Transverse colon (tissue), 4 donors: Measurements from ENCODE around the gene GPC5. TPM values are rescaled to one million over a fixed set of nuclear protein-coding genes. Genes with fewer than 3 reads are reported as not detected.

ENCODE experiments used
- DNase-seq: peaks from one replicate; pipeline ENCODE4 v3.0.0-alpha.2; 2019
- H3K27ac ChIP-seq, 4 donors: fragments of 200-600 bp; sonication (generic); 2 replicates each; pipeline ENCODE4 v1.5.1; 2016 to 2018; ENCODE audit warnings: inconsistent platforms in 4 of 4
- H3K27me3 ChIP-seq: fragments of 200-600 bp; sonication (generic); 2 replicates; pipeline ENCODE4 v1.5.1; 2017; ENCODE audit warnings: inconsistent platforms
- H3K36me3 ChIP-seq, 4 donors: fragments of 200-600 bp; sonication (generic); 2 replicates each; pipeline ENCODE4 v1.5.1; 2017 to 2019; ENCODE audit warnings: inconsistent platforms in 4 of 4
- H3K4me1 ChIP-seq, 4 donors: fragments of 200-600 bp; sonication (generic); 2 replicates each; pipeline ENCODE4 v1.5.1; 2017 to 2020; ENCODE audit warnings: inconsistent platforms in 4 of 4
- H3K4me3 ChIP-seq, 4 donors: fragments of 200-600 bp; sonication (generic); 1 replicate in 1 of 4; 2 replicates in 3 of 4; pipeline versions ENCODE4 v1.5.1 to v1.6.1; 2017 to 2019; ENCODE audit warnings: inconsistent platforms in 4 of 4
- H3K9me3 ChIP-seq, 2 donors: fragments of 200-600 bp; sonication (generic); 2 replicates each; pipeline ENCODE4 v1.5.1; 2017 to 2019; ENCODE audit warnings: inconsistent platforms in 2 of 2
- EP300 ChIP-seq: sonication (generic); formaldehyde crosslinking; IDR thresholded peaks from one replicate; pipeline ENCODE4 v1.6.1; 2017; ENCODE audit warnings: antibody characterized with exemption, low read depth
- POLR2A ChIP-seq: fragments of 450-650 bp; IDR thresholded peaks from one replicate; pipeline ENCODE4 v1.6.1; 2016; ENCODE audit warnings: antibody characterized with exemption, mild to moderate bottlenecking, moderate library complexity
- POLR2AphosphoS5 ChIP-seq, 3 donors: sonication (generic); formaldehyde crosslinking; IDR thresholded peaks; one replicate each; pipeline ENCODE4 v1.6.1; 2016; ENCODE audit warnings: antibody characterized with exemption in 3 of 3
- WGBS, 2 donors: methylation state at CpG; one replicate each; pipeline ENCODE4 v1.1.5; 2018; ENCODE audit warnings: low coverage in 1 of 2; 5-methylcytosine and 5-hydroxymethylcytosine counted together
- in situ Hi-C, 4 donors: fragments of 200-750 bp; cut with MboI; loops; one replicate each; pipeline versions ENCODE4 v1.15.0 to v1.15.1; 2017; ENCODE audit warnings: low sequenced_read_pairs in 3 of 4, low pct_ligation_motif_present in 1 of 4, low pct_unique_long_range_greater_than_20kb in 1 of 4
- intact Hi-C: fragments of 100-400 bp; cut with DNase I; formaldehyde crosslinking; loops from one replicate; pipeline ENCODE4 v1.15.1; 2023; ENCODE audit warnings: low total_unique reads
- total RNA-seq, 4 donors: library from RNA; depleted of rRNA; stranded (reverse); fragments of >200 nt; gene quantifications; one replicate each; pipeline ENCODE4 v1.1.0, GENCODE V29; 2016
- TF ChIP-seq, protein P1 (sequence below), 5 experiments: fragments of 200-600 bp in 3 of 5; fragments of 450-650 bp in 2 of 5; sonication (generic) in 3 of 5; IDR thresholded peaks; 1 replicate in 2 of 5; 2 replicates in 3 of 5; pipeline ENCODE4 v1.5.1; 2016 to 2017; ENCODE audit warnings: antibody characterized with exemption in 5 of 5, inconsistent platforms in 3 of 5, mild to moderate bottlenecking in 2 of 5, moderate library complexity in 1 of 5

GPC5 gene
- total RNA-seq, 4 donors from 2014 or later = 0.48 to 1.4 TPM; not detected in 2

DNA sequence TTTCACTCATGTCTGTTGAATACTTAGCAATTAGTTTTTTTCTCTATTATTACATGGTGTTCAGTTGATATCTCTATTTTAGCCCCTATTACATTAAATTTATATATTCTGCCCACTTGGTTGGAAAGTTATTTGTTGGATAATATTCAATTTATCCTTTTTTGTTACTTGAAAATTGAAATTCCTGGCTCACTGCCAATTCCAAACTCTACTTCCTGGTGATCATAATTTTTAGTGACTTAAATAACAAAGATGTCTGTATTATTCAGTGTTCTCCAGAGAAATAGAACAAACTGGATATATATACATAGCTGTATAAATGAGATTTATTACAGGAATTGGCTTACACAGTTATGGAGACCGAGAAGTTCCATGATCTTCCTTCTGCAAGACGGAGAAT, 93.6 kb downstream of the GPC5 start:
- intact Hi-C loops (no loop called here), in situ Hi-C loops (no loop called here)
- TF ChIP-seq EP300 (no peak), POLR2AphosphoS5 (IDR thresholded peaks at IDR 0.05) (no peak), POLR2A (no peak)
- TF ChIP-seq, protein P1, sequence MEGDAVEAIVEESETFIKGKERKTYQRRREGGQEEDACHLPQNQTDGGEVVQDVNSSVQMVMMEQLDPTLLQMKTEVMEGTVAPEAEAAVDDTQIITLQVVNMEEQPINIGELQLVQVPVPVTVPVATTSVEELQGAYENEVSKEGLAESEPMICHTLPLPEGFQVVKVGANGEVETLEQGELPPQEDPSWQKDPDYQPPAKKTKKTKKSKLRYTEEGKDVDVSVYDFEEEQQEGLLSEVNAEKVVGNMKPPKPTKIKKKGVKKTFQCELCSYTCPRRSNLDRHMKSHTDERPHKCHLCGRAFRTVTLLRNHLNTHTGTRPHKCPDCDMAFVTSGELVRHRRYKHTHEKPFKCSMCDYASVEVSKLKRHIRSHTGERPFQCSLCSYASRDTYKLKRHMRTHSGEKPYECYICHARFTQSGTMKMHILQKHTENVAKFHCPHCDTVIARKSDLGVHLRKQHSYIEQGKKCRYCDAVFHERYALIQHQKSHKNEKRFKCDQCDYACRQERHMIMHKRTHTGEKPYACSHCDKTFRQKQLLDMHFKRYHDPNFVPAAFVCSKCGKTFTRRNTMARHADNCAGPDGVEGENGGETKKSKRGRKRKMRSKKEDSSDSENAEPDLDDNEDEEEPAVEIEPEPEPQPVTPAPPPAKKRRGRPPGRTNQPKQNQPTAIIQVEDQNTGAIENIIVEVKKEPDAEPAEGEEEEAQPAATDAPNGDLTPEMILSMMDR (IDR thresholded peaks at IDR 0.05) = no peak
- Histone ChIP-seq H3K9me3 (no peaks in the 10 kb centered on the region), H3K4me3 (no peak overlapping the region), H3K36me3 (no peaks in the 10 kb centered on the region), H3K27ac (no peak overlapping the region), H3K27me3 (no peaks in the 10 kb centered on the region), H3K4me1 (no peaks in the 10 kb centered on the region)
- 47 to 84% methylated on average over 2 of the region's 2 CpGs for WGBS, 2 donors
- DNase-seq = no peak

DNA sequence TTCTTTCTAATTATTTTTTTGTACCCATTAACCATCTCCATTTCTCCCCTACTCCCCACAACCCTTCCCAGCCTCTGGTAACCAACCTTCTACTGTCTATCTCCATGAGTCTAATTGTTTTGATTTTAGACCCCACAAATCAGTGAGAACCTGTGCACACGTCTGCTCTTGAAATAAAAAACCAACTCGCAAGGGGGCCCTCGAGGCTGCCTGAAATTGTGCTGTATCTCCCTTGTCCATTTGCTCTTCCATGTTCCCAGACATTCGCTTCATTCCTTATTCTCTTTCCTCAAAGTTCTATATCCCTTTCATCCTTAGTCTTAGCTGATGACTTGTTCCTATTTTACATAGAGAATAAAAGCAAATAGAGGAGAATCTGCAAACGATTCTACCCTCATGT, 95.0 kb downstream of the GPC5 start:
- H3K27ac ChIP-seq = no peak overlapping the region
- no peaks in the 10 kb centered on the region for H3K27me3 ChIP-seq
- in situ Hi-C loops = no loop called here
- no peaks in the 10 kb centered on the region for H3K4me1 ChIP-seq
- no peak overlapping the region for H3K4me3 ChIP-seq
- intact Hi-C loops = no loop called here
- H3K36me3 ChIP-seq = no peaks in the 10 kb centered on the region
- no peaks in the 10 kb centered on the region for H3K9me3 ChIP-seq
- DNase-seq = no peak
- WGBS, 2 donors = 78 to 81% methylated on average over 5 of the region's 5 CpGs
- no peak for TF ChIP-seq POLR2AphosphoS5 (IDR thresholded peaks at IDR 0.05)
- TF ChIP-seq, protein P1 (IDR thresholded peaks at IDR 0.05) = no peak
- TF ChIP-seq EP300 = no peak
- TF ChIP-seq POLR2A = no peak

DNA sequence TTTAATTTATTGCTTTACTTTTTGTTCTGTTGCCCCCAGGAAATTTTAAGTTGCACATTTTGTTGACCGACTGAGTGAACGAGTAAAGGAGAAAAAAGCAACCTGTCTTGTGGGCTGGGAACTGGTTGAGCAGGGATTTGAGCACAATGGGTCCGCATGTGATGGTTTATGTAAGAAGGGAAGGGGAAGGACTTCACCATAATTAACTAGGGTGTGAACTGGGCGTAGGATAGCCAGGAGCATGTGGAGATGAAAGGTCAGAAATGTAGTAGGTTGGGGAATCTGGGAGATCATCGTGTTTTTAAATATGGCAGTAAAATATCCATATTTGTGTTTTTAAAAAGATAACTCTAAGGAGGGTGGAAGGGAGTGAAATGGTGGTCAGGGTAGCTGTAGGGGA, 99.9 kb downstream of the GPC5 start:
- H3K27ac ChIP-seq = no peak overlapping the region
- no peaks in the 10 kb centered on the region for H3K36me3 ChIP-seq
- H3K9me3 ChIP-seq = no peaks in the 10 kb centered on the region
- no peaks in the 10 kb centered on the region for H3K27me3 ChIP-seq
- H3K4me3 ChIP-seq = no peak overlapping the region
- no peak for DNase-seq
- in situ Hi-C loops (no loop called here), intact Hi-C loops (no loop called here)
- TF ChIP-seq POLR2AphosphoS5 (IDR thresholded peaks at IDR 0.05) (no peak), POLR2A (no peak), EP300 (no peak)
- TF ChIP-seq, protein P1 (IDR thresholded peaks at IDR 0.05) = no peak
- no peaks in the 10 kb centered on the region for H3K4me1 ChIP-seq
- WGBS, 2 donors = 41 to 62% methylated on average over 5 of the region's 5 CpGs

DNA sequence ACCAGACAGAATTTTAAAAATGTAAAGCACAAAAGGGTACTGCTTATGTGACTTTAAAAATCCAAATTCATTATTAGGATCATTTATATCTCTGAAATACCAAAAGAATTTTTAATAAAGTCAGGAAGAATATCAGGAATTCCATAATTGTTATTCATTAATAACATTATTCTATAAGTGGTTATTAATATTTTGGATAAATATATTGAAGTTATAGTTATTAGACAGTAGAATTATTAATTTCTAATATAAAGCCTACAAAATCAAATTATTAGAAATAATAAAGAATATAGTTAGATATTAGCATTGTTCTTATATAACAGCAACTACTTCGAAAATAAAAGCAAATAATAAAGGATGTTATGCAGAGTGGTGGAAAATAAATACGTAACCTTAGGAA, 105.8 kb downstream of the GPC5 start:
- TF ChIP-seq POLR2AphosphoS5 (IDR thresholded peaks at IDR 0.05) = no peak
- intact Hi-C loops (no loop called here), in situ Hi-C loops (no loop called here)
- Histone ChIP-seq H3K27me3 (no peaks in the 10 kb centered on the region), H3K36me3 (no peaks in the 10 kb centered on the region), H3K27ac (no peak overlapping the region), H3K4me1 (no peaks in the 10 kb centered on the region), H3K9me3 (no peaks in the 10 kb centered on the region), H3K4me3 (no peak overlapping the region)
- WGBS, 2 donors = 76 to 81% methylated on average over 2 of the region's 2 CpGs
- no peak for DNase-seq

DNA sequence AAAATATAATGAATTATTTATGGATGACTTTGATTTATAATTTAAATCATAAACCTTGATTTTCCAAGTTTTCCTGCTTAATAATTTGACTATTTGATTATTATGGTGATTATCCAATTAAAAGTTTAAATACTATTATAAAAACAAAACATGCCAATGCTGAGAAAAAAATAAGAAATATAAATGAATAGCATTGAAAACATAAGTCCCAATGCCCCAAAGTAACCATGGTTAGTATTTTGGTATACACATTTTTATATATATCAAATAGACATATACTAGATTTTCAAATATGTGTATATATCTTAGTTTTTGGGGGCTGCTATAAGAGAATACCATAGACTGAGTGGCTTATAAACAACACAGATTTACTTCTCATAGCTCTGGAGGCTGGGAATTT, 108.3 kb downstream of the GPC5 start:
- Histone ChIP-seq H3K4me1 (no peaks in the 10 kb centered on the region), H3K27me3 (no peaks in the 10 kb centered on the region), H3K9me3 (no peaks in the 10 kb centered on the region), H3K36me3 (no peaks in the 10 kb centered on the region), H3K27ac (no peak overlapping the region), H3K4me3 (no peak overlapping the region)
- intact Hi-C loops (no loop called here), in situ Hi-C loops (no loop called here)
- no peak for DNase-seq
- TF ChIP-seq EP300 (no peak), POLR2A (no peak), POLR2AphosphoS5 (IDR thresholded peaks at IDR 0.05) (no peak)
- TF ChIP-seq, protein P1 (IDR thresholded peaks at IDR 0.05) = no peak
